HL-60 (cell line): ENCODE measurements around the gene CRX.

Source experiments
- CTCF ChIP-seq: IDR thresholded peaks from one replicate; pipeline ENCODE4 v1.5.1; 2011; ENCODE audit warnings: low read length, control low read depth, inconsistent platforms; ENCODE audit not compliant: insufficient read depth
- POLR2AphosphoS5 ChIP-seq: IDR thresholded peaks from 2 replicates; pipeline ENCODE4 v1.6.1; 2012; ENCODE audit warnings: low read depth

- no peak for TF ChIP-seq CTCF
- TF ChIP-seq POLR2AphosphoS5: no peak
Measured at GRCh38 chr19:47878906-47879305, 57.2 kb downstream of the CRX start.
